ENCODE measurements around the gene CFAP74. TPM values are rescaled to one million over a fixed set of nuclear protein-coding genes. Genes with fewer than 3 reads are reported as not detected.

CFAP74 gene
- total RNA-seq, 1 donor from 2014 or later: not detected

DNA sequence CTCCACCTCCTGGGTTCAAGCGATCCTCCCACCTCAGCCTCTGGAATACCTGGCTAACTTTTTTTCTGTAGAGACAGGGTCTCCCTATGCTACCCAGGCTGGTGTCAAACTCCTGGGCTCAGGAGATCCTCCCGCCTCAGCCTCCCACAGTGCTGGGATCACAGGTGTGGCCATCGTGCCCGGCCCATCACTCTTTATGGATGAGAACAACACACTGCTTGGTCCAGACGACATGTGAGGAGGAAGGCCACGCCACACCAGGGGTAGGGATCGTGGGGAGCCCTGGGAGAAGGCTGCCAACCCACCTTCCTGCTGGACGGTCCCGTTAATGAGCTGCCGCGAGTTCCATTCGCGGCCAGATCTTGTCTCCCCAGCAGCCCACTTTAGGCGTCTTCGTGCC, 10.6 kb upstream of the CFAP74 start:
- no peak for DNase-seq (ENCODE audit: extremely low spot score, unreplicated experiment)
- Mint-ChIP-seq H3K36me3 (ENCODE audit: unreplicated experiment) (no peaks in the 10 kb centered on the region), H3K4me3 (ENCODE audit: unreplicated experiment) (no peak overlapping the region), H3K4me1 (ENCODE audit: unreplicated experiment) (peaks cover 3% of the 10 kb centered on the region), H3K27ac (ENCODE audit: unreplicated experiment) (no peak overlapping the region), H3K27me3 (ENCODE audit: unreplicated experiment) (peaks cover 74% of the 10 kb centered on the region), H3K9me3 (ENCODE audit: unreplicated experiment) (no peaks in the 10 kb centered on the region)
- no peak for TF ChIP-seq CTCF (IDR thresholded peaks at IDR 0.05)

GRCh38 chr1:2009101-2010053, 5.8 kb upstream of the CFAP74 start:
- no peaks in the 10 kb centered on the region for H3K9me3 Mint-ChIP-seq (ENCODE audit: unreplicated experiment)
- no peaks in the 10 kb centered on the region for H3K36me3 Mint-ChIP-seq (ENCODE audit: unreplicated experiment)
- H3K4me1 Mint-ChIP-seq (ENCODE audit: unreplicated experiment): no peaks in the 10 kb centered on the region
- H3K4me3 Mint-ChIP-seq (ENCODE audit: unreplicated experiment): no peak overlapping the region
- no peak for TF ChIP-seq CTCF (IDR thresholded peaks at IDR 0.05)
- peaks cover 53% of the 10 kb centered on the region for H3K27me3 Mint-ChIP-seq (ENCODE audit: unreplicated experiment)
- H3K27ac Mint-ChIP-seq (ENCODE audit: unreplicated experiment): no peak overlapping the region
- DNase-seq (ENCODE audit: extremely low spot score, unreplicated experiment): no peak

DNA sequence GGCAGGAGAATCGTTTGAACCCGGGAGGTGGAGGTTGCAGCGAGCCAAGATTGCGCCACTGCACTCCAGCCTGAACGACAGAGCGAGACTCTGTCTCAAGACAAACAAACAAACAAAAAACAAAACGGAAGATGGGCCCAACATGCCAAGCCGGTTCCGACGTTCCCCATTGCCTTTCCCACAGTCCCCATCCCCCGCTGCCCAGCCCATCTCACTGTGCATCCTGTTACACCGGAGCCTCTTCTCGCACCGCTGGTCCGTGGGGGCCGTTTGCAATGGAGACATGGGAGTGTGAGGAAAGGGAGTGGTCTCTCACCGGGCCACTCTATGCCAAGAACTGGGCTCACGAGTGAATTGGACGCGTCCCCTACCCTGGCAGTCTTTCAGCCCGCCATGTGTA, 1.3 kb upstream of the CFAP74 start:
- no peak for DNase-seq (ENCODE audit: extremely low spot score, unreplicated experiment)
- Mint-ChIP-seq H3K4me3 (ENCODE audit: unreplicated experiment) (no peak overlapping the region), H3K36me3 (ENCODE audit: unreplicated experiment) (no peaks in the 10 kb centered on the region), H3K27me3 (ENCODE audit: unreplicated experiment) (peaks cover 52% of the 10 kb centered on the region), H3K27ac (ENCODE audit: unreplicated experiment) (no peak overlapping the region), H3K9me3 (ENCODE audit: unreplicated experiment) (no peaks in the 10 kb centered on the region), H3K4me1 (ENCODE audit: unreplicated experiment) (no peaks in the 10 kb centered on the region)
- no peak for TF ChIP-seq CTCF (IDR thresholded peaks at IDR 0.05)

- Mint-ChIP-seq H3K4me3 (ENCODE audit: unreplicated experiment) (no peak overlapping the region), H3K9me3 (ENCODE audit: unreplicated experiment) (no peaks in the 10 kb centered on the region), H3K27ac (ENCODE audit: unreplicated experiment) (no peak overlapping the region), H3K4me1 (ENCODE audit: unreplicated experiment) (no peaks in the 10 kb centered on the region), H3K36me3 (ENCODE audit: unreplicated experiment) (no peaks in the 10 kb centered on the region), H3K27me3 (ENCODE audit: unreplicated experiment) (peaks cover 59% of the 10 kb centered on the region)
- no peak for TF ChIP-seq CTCF (IDR thresholded peaks at IDR 0.05)
- no peak for DNase-seq (ENCODE audit: extremely low spot score, unreplicated experiment)
Measured at GRCh38 chr1:2001773-2002411, 1.7 kb downstream of the CFAP74 start.

DNA sequence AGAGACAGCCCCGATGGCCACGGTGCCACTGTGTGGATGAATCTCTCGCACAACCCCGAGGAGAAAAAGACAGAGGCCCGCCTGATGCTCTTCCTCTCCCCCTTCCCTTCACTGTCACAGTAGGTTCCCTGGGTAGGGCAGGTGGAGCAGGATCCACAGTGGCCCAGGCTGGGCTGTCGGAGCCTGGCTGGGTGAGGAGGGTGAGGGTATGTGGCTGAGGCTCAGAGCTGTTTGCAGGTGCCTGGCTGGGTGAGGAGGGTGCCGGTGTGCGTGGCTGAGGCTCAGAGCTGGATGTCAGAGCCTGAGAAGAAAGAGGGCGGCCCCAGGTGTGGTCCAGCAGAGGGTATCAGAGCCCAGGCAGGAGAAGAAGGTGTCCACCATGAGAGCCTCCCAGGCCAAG, 2.7 kb downstream of the CFAP74 start:
- no peaks in the 10 kb centered on the region for H3K36me3 Mint-ChIP-seq (ENCODE audit: unreplicated experiment)
- H3K4me3 Mint-ChIP-seq (ENCODE audit: unreplicated experiment): no peak overlapping the region
- H3K27me3 Mint-ChIP-seq (ENCODE audit: unreplicated experiment): peaks cover 63% of the 10 kb centered on the region
- no peak for DNase-seq (ENCODE audit: extremely low spot score, unreplicated experiment)
- H3K4me1 Mint-ChIP-seq (ENCODE audit: unreplicated experiment): no peaks in the 10 kb centered on the region
- TF ChIP-seq CTCF (IDR thresholded peaks at IDR 0.05): no peak
- no peak overlapping the region for H3K27ac Mint-ChIP-seq (ENCODE audit: unreplicated experiment)
- H3K9me3 Mint-ChIP-seq (ENCODE audit: unreplicated experiment): no peaks in the 10 kb centered on the region
